HEK293 (cell line): ENCODE data around the gene KCNIP4.
A peak's percentile ranks its signal among the peaks of the same experiment; 100 is the strongest.

Experiments used
- CTCF ChIA-PET: fragments of 350-600 bp; formaldehyde crosslinking; extraction: SDS; loops from one replicate; lab custom pipeline; 2021; ENCODE audit warnings: antibody characterized with exemption; lab: Yijun Ruan, JAX
- POLR2A ChIA-PET: fragments of 300-600 bp; formaldehyde crosslinking; extraction: SDS; loops from one replicate; lab custom pipeline; 2020; ENCODE audit warnings: antibody characterized with exemption, inconsistent platforms; lab: Yijun Ruan, JAX
- H3K27ac ChIP-seq: fragments of 200-500 bp; sonication (Bioruptor generic); 2 replicates; pipeline ENCODE4 v1.5.1; 2014; ENCODE audit warnings: low read depth, low read length, control low read depth, inconsistent platforms; ENCODE audit errors: extremely low read depth
- H3K36me3 ChIP-seq, 2 experiments: fragments of 200-500 bp in 1 of 2; sonication (Bioruptor generic) in 1 of 2; 1 replicate in 1 of 2; 2 replicates in 1 of 2; pipeline ENCODE4 v1.5.1; 2014 to 2017; ENCODE audit warnings: inconsistent platforms in 2 of 2, low read length in 2 of 2; ENCODE audit not compliant: control insufficient read depth in 2 of 2, insufficient read depth in 1 of 2
- H3K4me1 ChIP-seq: fragments of 200-500 bp; sonication (Bioruptor generic); 2 replicates; pipeline ENCODE4 v1.5.1; 2014; ENCODE audit warnings: mild to moderate bottlenecking, low read length, inconsistent platforms; ENCODE audit not compliant: control insufficient read depth, insufficient read depth
- H3K4me3 ChIP-seq: 2 replicates; pipeline ENCODE4 v1.5.1; 2011; ENCODE audit warnings: low read depth, mild to moderate bottlenecking, control low read depth, low read length, moderate library complexity
- H3K9me3 ChIP-seq: fragments of 200-500 bp; sonication (Bioruptor generic); 2 replicates; pipeline ENCODE4 v1.5.1; 2014; ENCODE audit warnings: low read depth, low read length, inconsistent platforms; ENCODE audit not compliant: control insufficient read depth, insufficient read depth
- BCL11A ChIP-seq: fragments of 450-650 bp; formaldehyde crosslinking; IDR thresholded peaks from 2 replicates; pipeline ENCODE4 v1.5.1; 2016; ENCODE audit warnings: low read depth, missing biosample characterization, missing genetic modification characterization
- EGR2 ChIP-seq: fragments of 450-650 bp; formaldehyde crosslinking; IDR thresholded peaks from 2 replicates; pipeline ENCODE4 v1.5.1; 2016; ENCODE audit warnings: low read depth, missing biosample characterization, missing genetic modification characterization
- GFI1B ChIP-seq: fragments of 450-650 bp; formaldehyde crosslinking; IDR thresholded peaks from 2 replicates; pipeline ENCODE4 v1.5.1; 2016; ENCODE audit warnings: missing biosample characterization, missing genetic modification characterization
- HOXA7 ChIP-seq: sonication (generic); formaldehyde crosslinking; IDR thresholded peaks from 2 replicates; pipeline ENCODE4 v1.8.1; 2022; ENCODE audit warnings: missing genetic modification reagents, borderline replicate concordance
- MEIS1 ChIP-seq: sonication (generic); formaldehyde crosslinking; IDR thresholded peaks from 2 replicates; pipeline ENCODE4 v1.8.1; 2022; ENCODE audit warnings: missing genetic modification reagents, mild to moderate bottlenecking, borderline replicate concordance
- ZFHX2 ChIP-seq: fragments of 450-650 bp; formaldehyde crosslinking; conservative IDR thresholded peaks from 2 replicates; pipeline ENCODE4 v1.5.1; 2016; ENCODE audit warnings: missing biosample characterization, missing genetic modification characterization
- ZNF155 ChIP-seq: fragments of 450-650 bp; formaldehyde crosslinking; IDR thresholded peaks from 2 replicates; pipeline ENCODE4 v1.5.1; 2016; ENCODE audit warnings: missing biosample characterization, missing genetic modification characterization
- ZNF335 ChIP-seq: fragments of 450-650 bp; formaldehyde crosslinking; conservative IDR thresholded peaks from 2 replicates; pipeline ENCODE4 v1.5.1; 2016; ENCODE audit warnings: missing biosample characterization, missing genetic modification characterization
- ZNF391 ChIP-seq: fragments of 450-650 bp; formaldehyde crosslinking; IDR thresholded peaks from 2 replicates; pipeline ENCODE4 v1.5.1; 2016; ENCODE audit warnings: low read depth, missing biosample characterization, missing genetic modification characterization, borderline replicate concordance
- ZNF416 ChIP-seq: fragments of 450-650 bp; formaldehyde crosslinking; IDR thresholded peaks from 2 replicates; pipeline ENCODE4 v1.5.1; 2016; ENCODE audit warnings: missing biosample characterization, missing genetic modification characterization
- TF ChIP-seq, protein P1 (sequence below): fragments of 450-650 bp; formaldehyde crosslinking; IDR thresholded peaks from 2 replicates; pipeline ENCODE4 v1.5.1; 2016; ENCODE audit warnings: missing biosample characterization, missing genetic modification characterization
- TF ChIP-seq, protein P2 (sequence below): fragments of 450-650 bp; formaldehyde crosslinking; optimal IDR thresholded peaks from 2 replicates; pipeline ENCODE3; 2016; ENCODE audit warnings: missing biosample characterization, mild to moderate bottlenecking, missing genetic modification characterization
- TF ChIP-seq, protein P3 (sequence below): fragments of 450-650 bp; formaldehyde crosslinking; IDR thresholded peaks from 2 replicates; pipeline ENCODE4 v1.5.0; 2017; ENCODE audit warnings: missing biosample characterization, missing genetic modification characterization, borderline replicate concordance
- TF ChIP-seq, protein P4 (sequence below): fragments of 450-650 bp; formaldehyde crosslinking; IDR thresholded peaks from 2 replicates; pipeline ENCODE4 v1.5.1; 2016; ENCODE audit warnings: missing biosample characterization, missing genetic modification characterization
- TF ChIP-seq, protein P5 (sequence below): fragments of 450-650 bp; IDR thresholded peaks from 2 replicates; pipeline ENCODE4 v1.5.1; 2018; ENCODE audit warnings: missing biosample characterization, missing genetic modification characterization
- TF ChIP-seq, protein P6 (sequence below): fragments of 450-650 bp; formaldehyde crosslinking; IDR thresholded peaks from 2 replicates; pipeline ENCODE4 v1.5.1; 2016; ENCODE audit warnings: missing biosample characterization, missing genetic modification characterization, borderline replicate concordance

KCNIP4 gene

DNA sequence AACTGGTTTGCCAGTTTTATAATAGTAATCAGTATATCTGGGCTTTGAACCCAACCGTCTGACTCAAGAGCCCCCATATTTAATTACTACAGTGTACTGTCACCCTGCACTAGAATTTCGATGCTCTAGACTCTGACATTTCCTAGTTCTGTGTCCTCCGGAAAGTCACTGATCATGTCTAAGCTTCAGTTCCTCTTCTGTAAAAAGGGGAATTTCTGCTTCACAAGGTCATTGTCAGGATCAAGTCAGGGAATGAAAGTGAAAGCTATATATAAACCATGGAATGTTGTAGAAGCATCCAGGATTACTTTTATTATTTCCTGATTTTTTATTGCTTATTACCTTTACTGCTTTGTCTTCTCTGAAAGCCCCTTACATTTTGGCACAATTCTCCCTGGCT, 4.0 kb upstream of the KCNIP4 start:
- no peaks in the 10 kb centered on the region for H3K4me1 ChIP-seq
- H3K27ac ChIP-seq = no peak overlapping the region
- H3K9me3 ChIP-seq = no peaks in the 10 kb centered on the region
- H3K36me3 ChIP-seq = no peaks in the 10 kb centered on the region
- ChIA-PET POLR2A (no interaction called here), CTCF (interaction anchor here (1.1 kb wide), 1 partner anchor 433 kb away, joined by 3 read pairs; no protein-coding TSS in a partner anchor)
- no peak overlapping the region for H3K4me3 ChIP-seq
- no peak for TF ChIP-seq ZNF391
- TF ChIP-seq MEIS1 (CRISPR knock-in tag) = no peak
- TF ChIP-seq, protein P1, sequence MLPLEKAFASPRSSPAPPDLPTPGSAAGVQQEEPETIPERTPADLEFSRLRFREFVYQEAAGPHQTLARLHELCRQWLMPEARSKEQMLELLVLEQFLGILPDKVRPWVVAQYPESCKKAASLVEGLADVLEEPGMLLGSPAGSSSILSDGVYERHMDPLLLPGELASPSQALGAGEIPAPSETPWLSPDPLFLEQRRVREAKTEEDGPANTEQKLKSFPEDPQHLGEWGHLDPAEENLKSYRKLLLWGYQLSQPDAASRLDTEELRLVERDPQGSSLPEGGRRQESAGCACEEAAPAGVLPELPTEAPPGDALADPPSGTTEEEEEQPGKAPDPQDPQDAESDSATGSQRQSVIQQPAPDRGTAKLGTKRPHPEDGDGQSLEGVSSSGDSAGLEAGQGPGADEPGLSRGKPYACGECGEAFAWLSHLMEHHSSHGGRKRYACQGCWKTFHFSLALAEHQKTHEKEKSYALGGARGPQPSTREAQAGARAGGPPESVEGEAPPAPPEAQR (tag by site-specific recombination) = no peak
- TF ChIP-seq, protein P2, sequence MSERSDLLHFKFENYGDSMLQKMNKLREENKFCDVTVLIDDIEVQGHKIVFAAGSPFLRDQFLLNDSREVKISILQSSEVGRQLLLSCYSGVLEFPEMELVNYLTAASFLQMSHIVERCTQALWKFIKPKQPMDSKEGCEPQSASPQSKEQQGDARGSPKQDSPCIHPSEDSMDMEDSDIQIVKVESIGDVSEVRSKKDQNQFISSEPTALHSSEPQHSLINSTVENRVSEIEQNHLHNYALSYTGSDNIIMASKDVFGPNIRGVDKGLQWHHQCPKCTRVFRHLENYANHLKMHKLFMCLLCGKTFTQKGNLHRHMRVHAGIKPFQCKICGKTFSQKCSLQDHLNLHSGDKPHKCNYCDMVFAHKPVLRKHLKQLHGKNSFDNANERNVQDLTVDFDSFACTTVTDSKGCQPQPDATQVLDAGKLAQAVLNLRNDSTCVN (tag by site-specific recombination) = no peak
- no peak for TF ChIP-seq HOXA7 (CRISPR knock-in tag)
- TF ChIP-seq EGR2 (tag by site-specific recombination) = no peak
- TF ChIP-seq ZNF155 = no peak
- TF ChIP-seq BCL11A (tag by site-specific recombination) = no peak
- TF ChIP-seq, protein P3, sequence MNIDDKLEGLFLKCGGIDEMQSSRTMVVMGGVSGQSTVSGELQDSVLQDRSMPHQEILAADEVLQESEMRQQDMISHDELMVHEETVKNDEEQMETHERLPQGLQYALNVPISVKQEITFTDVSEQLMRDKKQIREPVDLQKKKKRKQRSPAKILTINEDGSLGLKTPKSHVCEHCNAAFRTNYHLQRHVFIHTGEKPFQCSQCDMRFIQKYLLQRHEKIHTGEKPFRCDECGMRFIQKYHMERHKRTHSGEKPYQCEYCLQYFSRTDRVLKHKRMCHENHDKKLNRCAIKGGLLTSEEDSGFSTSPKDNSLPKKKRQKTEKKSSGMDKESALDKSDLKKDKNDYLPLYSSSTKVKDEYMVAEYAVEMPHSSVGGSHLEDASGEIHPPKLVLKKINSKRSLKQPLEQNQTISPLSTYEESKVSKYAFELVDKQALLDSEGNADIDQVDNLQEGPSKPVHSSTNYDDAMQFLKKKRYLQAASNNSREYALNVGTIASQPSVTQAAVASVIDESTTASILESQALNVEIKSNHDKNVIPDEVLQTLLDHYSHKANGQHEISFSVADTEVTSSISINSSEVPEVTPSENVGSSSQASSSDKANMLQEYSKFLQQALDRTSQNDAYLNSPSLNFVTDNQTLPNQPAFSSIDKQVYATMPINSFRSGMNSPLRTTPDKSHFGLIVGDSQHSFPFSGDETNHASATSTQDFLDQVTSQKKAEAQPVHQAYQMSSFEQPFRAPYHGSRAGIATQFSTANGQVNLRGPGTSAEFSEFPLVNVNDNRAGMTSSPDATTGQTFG (tag by site-specific recombination) = no peak
- TF ChIP-seq GFI1B (tag by site-specific recombination) = no peak
- no peak for TF ChIP-seq ZNF416 (tag by site-specific recombination)
- no peak for TF ChIP-seq ZFHX2 (tag by site-specific recombination)

DNA sequence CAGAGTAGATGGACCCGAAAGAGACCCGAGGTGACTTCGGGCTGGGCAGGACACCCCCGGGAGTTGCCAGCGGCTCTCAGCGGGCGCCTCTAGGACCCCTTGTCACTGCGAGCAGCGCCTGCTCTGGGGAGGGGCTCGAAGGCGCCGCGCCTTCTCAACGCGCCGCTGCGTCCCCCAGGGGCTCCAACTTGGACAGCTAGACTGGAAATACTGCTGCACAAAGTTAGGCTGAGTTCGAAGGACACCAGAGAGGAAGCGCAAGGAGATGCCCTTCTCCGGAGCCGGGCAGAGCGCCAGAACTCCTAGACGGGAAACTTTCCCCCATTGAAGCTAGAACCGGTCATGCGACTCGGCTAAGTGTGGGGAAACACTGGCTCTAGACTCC, 493 bp upstream of the KCNIP4 start:
- no peaks in the 10 kb centered on the region for H3K9me3 ChIP-seq
- ChIA-PET CTCF (interaction anchor here (0.6 to 1.5 kb wide), 2 partner anchors 9 to 48 kb away, joined by 3 to 4 read pairs; no protein-coding TSS in a partner anchor), POLR2A (no interaction called here)
- peak overlapping the region; percentile 36 for H3K4me3 ChIP-seq
- H3K27ac ChIP-seq = no peak overlapping the region
- H3K4me1 ChIP-seq = no peaks in the 10 kb centered on the region
- H3K36me3 ChIP-seq = no peaks in the 10 kb centered on the region
- TF ChIP-seq, protein P4, sequence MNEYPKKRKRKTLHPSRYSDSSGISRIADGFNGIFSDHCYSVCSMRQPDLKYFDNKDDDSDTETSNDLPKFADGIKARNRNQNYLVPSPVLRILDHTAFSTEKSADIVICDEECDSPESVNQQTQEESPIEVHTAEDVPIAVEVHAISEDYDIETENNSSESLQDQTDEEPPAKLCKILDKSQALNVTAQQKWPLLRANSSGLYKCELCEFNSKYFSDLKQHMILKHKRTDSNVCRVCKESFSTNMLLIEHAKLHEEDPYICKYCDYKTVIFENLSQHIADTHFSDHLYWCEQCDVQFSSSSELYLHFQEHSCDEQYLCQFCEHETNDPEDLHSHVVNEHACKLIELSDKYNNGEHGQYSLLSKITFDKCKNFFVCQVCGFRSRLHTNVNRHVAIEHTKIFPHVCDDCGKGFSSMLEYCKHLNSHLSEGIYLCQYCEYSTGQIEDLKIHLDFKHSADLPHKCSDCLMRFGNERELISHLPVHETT = no peak
- TF ChIP-seq ZNF335 = peak; percentile 62

DNA sequence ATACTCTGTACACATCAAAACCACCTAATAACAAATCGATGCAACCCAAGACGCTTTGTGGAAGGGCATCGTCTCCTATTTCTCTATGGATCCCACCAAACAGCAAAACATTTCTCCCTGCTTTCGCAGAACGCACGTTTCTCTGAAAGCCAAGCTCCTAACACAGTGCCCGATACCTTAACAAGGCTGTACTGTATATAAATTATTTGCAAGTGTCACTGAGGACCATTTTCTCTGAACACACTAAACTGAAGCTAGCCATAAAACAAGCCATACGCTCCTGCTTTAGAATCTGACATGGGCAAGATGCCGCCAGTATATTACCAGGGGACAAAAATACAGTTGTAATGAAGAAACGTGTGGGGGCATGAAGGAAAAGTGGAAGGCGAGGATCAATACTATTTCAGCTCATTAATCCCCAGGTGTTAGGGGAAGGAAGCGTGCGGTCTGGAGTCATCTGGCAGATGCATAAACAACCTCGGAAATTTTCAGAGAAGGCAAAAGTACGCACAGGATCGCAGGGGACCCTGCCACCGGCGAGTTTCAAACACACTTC, 703 bp downstream of the KCNIP4 start:
- POLR2A ChIA-PET = no interaction called here
- TF ChIP-seq, protein P5, sequence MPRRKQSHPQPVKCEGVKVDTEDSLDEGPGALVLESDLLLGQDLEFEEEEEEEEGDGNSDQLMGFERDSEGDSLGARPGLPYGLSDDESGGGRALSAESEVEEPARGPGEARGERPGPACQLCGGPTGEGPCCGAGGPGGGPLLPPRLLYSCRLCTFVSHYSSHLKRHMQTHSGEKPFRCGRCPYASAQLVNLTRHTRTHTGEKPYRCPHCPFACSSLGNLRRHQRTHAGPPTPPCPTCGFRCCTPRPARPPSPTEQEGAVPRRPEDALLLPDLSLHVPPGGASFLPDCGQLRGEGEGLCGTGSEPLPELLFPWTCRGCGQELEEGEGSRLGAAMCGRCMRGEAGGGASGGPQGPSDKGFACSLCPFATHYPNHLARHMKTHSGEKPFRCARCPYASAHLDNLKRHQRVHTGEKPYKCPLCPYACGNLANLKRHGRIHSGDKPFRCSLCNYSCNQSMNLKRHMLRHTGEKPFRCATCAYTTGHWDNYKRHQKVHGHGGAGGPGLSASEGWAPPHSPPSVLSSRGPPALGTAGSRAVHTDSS (tag by site-specific recombination) = no peak
- TF ChIP-seq, protein P6, sequence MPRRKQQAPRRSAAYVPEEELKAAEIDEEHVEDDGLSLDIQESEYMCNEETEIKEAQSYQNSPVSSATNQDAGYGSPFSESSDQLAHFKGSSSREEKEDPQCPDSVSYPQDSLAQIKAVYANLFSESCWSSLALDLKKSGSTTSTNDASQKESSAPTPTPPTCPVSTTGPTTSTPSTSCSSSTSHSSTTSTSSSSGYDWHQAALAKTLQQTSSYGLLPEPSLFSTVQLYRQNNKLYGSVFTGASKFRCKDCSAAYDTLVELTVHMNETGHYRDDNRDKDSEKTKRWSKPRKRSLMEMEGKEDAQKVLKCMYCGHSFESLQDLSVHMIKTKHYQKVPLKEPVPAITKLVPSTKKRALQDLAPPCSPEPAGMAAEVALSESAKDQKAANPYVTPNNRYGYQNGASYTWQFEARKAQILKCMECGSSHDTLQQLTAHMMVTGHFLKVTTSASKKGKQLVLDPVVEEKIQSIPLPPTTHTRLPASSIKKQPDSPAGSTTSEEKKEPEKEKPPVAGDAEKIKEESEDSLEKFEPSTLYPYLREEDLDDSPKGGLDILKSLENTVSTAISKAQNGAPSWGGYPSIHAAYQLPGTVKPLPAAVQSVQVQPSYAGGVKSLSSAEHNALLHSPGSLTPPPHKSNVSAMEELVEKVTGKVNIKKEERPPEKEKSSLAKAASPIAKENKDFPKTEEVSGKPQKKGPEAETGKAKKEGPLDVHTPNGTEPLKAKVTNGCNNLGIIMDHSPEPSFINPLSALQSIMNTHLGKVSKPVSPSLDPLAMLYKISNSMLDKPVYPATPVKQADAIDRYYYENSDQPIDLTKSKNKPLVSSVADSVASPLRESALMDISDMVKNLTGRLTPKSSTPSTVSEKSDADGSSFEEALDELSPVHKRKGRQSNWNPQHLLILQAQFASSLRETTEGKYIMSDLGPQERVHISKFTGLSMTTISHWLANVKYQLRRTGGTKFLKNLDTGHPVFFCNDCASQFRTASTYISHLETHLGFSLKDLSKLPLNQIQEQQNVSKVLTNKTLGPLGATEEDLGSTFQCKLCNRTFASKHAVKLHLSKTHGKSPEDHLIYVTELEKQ = no peak
- TF ChIP-seq ZNF335 = peak; percentile 22; the same call in 1 of the 2 replicates
- Histone ChIP-seq H3K36me3 (no peaks in the 10 kb centered on the region), H3K9me3 (no peaks in the 10 kb centered on the region), H3K4me1 (no peaks in the 10 kb centered on the region), H3K27ac (no peak overlapping the region), H3K4me3 (peak overlapping the region; percentile 51)
- CTCF ChIA-PET = interaction anchor here (0.6 to 1.5 kb wide), 3 partner anchors 10 to 1522 kb away, joined by 3 to 4 read pairs (median 3); no protein-coding TSS in a partner anchor
